ENCODE data around the gene TENM4. TPM values are rescaled to one million over a fixed set of nuclear protein-coding genes. Genes with fewer than 3 reads are reported as not detected.

The TENM4 gene
- total RNA-seq, result 0.63 TPM
- long read RNA-seq, result 0 reads

- peak; percentile 30 for TF ChIP-seq CTCF (IDR thresholded peaks at IDR 0.05; ENCODE audit: borderline replicate concordance)
- peaks cover 10% of the 10 kb centered on the region for H3K9me3 ChIP-seq (replicated peaks)
- H3K36me3 ChIP-seq, result no peaks in the 10 kb centered on the region
- peak; percentile 59 for DNase-seq
- peaks cover 49% of the 10 kb centered on the region for H3K4me1 ChIP-seq
- H3K4me3 ChIP-seq, result peak within 1 kb of the TSS; percentile 71
- H3K27ac ChIP-seq (replicated peaks), result peak within 1 kb of the TSS; percentile 63
- peaks cover 100% of the 10 kb centered on the region for H3K27me3 ChIP-seq (ENCODE audit: low read depth)
- intact Hi-C loops (cut with micrococcal nuclease), result no loop called here
Measured at GRCh38 chr11:79440571-79441460, at the start of gene TENM4. TSS of gene TENM4 (minus strand) at chr11:79441030. CDS start at chr11:79069944, 371,086 bp downstream.

GRCh38 chr11:79488286-79488685 lies 47.5 kb upstream of the TENM4 start:
- H3K9me3 ChIP-seq (replicated peaks), result no peaks in the 10 kb centered on the region
- no peak overlapping the region for H3K27ac ChIP-seq (replicated peaks)
- H3K36me3 ChIP-seq, result no peaks in the 10 kb centered on the region
- H3K4me1 ChIP-seq, result no peaks in the 10 kb centered on the region
- no peak for DNase-seq
- intact Hi-C loops (cut with micrococcal nuclease), result no loop called here
- no peak overlapping the region for H3K4me3 ChIP-seq
- H3K27me3 ChIP-seq (ENCODE audit: low read depth), result peaks cover 6% of the 10 kb centered on the region
- no peak for TF ChIP-seq CTCF (IDR thresholded peaks at IDR 0.05; ENCODE audit: borderline replicate concordance)

GRCh38 chr11:79487412-79487811 lies 46.6 kb upstream of the TENM4 start:
- intact Hi-C loops (cut with micrococcal nuclease), result no loop called here
- Histone ChIP-seq H3K27me3 (ENCODE audit: low read depth) (peaks cover 6% of the 10 kb centered on the region), H3K27ac (replicated peaks) (no peak overlapping the region), H3K4me1 (no peaks in the 10 kb centered on the region), H3K9me3 (replicated peaks) (no peaks in the 10 kb centered on the region), H3K36me3 (no peaks in the 10 kb centered on the region), H3K4me3 (no peak overlapping the region)
- DNase-seq, result no peak
- TF ChIP-seq CTCF (IDR thresholded peaks at IDR 0.05; ENCODE audit: borderline replicate concordance), result no peak

GRCh38 chr11:79486242-79486984 lies 45.6 kb upstream of the TENM4 start:
- intact Hi-C loops (cut with micrococcal nuclease), result no loop called here

More at GRCh38 chr11:79486242-79486984, 45.6 kb upstream of the TENM4 start:
- Histone ChIP-seq H3K9me3 (replicated peaks) (no peaks in the 10 kb centered on the region), H3K36me3 (no peaks in the 10 kb centered on the region), H3K4me1 (no peaks in the 10 kb centered on the region), H3K27ac (replicated peaks) (no peak overlapping the region), H3K4me3 (no peak overlapping the region), H3K27me3 (ENCODE audit: low read depth) (peaks cover 6% of the 10 kb centered on the region)
- DNase-seq, result no peak
- no peak for TF ChIP-seq CTCF (IDR thresholded peaks at IDR 0.05; ENCODE audit: borderline replicate concordance)
